K562 (cell line): ENCODE measurements around the gene NCCRP1.

Experiments
- ZNF318 ChIP-seq, 2 experiments: fragments of 450-650 bp; IDR thresholded peaks; 2 replicates each; pipeline ENCODE4 v1.6.1; 2016; ENCODE audit warnings: mild to moderate bottlenecking in 2 of 2, borderline replicate concordance in 1 of 2, low read depth in 1 of 2, moderate library complexity in 1 of 2
- TF ChIP-seq, protein P1 (sequence below), 3 experiments: IDR thresholded peaks in 2 of 3; conservative IDR thresholded peaks in 1 of 3; 2 replicates each; pipeline ENCODE4 v1.5.1; 2011 to 2012; ENCODE audit warnings: low read length in 3 of 3, mild to moderate bottlenecking in 3 of 3, control low read depth in 2 of 3, improper control_type of control experiment in 1 of 3, inconsistent platforms in 1 of 3, low read depth in 1 of 3, mixed read lengths in 1 of 3, moderate library complexity in 1 of 3; ENCODE audit not compliant: insufficient read depth in 2 of 3

DNA sequence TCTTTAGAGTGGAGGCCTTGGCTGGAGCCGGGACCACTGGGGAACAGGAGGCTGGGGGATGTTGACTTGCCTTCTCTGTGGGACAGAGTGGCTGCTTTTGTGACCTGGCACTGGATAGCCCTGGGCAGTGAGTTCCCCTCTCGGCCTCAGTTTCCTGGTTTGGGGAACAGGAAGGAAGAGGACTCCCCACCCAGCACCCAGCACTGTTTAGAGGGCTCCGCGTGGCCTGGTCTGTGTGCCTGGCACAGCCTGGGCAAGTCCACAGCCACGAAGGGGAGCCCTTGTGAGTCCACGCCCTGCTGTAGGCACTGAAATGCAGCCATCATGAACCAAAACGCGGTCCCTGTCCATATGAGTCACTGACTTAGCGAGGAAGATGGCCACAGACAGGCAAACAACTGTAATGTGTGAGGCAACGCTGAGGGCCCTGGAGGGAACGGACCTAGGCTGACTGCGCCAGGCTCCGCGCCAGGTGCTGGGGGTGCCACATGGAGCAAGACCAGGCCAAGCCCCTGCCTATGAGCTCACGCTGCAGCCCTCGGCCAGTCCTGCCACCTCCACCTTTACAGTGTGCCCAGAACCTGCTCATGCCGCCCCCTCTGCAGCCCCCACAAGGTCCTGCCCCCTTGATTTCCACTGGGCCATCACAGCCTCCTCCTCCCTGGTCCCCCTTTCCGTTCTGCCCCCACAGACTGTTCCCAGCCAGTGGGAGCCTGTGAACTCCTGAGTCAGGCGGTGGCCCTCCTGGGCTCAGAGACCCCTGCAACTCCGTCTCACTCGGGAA, 35.7 kb upstream of the NCCRP1 start:
- TF ChIP-seq ZNF318 (IDR thresholded peaks at IDR 0.05; ENCODE audit: borderline replicate concordance in 1 of 2, low read depth in 1 of 2), result no peak
- TF ChIP-seq, protein P1, sequence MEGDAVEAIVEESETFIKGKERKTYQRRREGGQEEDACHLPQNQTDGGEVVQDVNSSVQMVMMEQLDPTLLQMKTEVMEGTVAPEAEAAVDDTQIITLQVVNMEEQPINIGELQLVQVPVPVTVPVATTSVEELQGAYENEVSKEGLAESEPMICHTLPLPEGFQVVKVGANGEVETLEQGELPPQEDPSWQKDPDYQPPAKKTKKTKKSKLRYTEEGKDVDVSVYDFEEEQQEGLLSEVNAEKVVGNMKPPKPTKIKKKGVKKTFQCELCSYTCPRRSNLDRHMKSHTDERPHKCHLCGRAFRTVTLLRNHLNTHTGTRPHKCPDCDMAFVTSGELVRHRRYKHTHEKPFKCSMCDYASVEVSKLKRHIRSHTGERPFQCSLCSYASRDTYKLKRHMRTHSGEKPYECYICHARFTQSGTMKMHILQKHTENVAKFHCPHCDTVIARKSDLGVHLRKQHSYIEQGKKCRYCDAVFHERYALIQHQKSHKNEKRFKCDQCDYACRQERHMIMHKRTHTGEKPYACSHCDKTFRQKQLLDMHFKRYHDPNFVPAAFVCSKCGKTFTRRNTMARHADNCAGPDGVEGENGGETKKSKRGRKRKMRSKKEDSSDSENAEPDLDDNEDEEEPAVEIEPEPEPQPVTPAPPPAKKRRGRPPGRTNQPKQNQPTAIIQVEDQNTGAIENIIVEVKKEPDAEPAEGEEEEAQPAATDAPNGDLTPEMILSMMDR (IDR thresholded peaks at IDR 0.05 in 2 of 3, conservative IDR thresholded peaks at IDR 0.05 in 1 of 3; ENCODE audit: insufficient read depth in 2 of 3, low read depth in 1 of 3, low read length in 3 of 3), result no peak
